Activated T-cell treated with anti-CD3 and anti-CD28 coated beads for 48 hours (primary cell): ENCODE data around the gene HMGCS1.
"Not testable (repeated sequence)": the region's sequence is repeated elsewhere in the genome, so short reads cannot be mapped to it uniquely, and the experiment has no call there.

Experiments used
- DNase-seq: peaks from one replicate; pipeline ENCODE4 v3.0.0-alpha.2; 2020; ENCODE audit warnings: low read depth

Gene HMGCS1

DNA sequence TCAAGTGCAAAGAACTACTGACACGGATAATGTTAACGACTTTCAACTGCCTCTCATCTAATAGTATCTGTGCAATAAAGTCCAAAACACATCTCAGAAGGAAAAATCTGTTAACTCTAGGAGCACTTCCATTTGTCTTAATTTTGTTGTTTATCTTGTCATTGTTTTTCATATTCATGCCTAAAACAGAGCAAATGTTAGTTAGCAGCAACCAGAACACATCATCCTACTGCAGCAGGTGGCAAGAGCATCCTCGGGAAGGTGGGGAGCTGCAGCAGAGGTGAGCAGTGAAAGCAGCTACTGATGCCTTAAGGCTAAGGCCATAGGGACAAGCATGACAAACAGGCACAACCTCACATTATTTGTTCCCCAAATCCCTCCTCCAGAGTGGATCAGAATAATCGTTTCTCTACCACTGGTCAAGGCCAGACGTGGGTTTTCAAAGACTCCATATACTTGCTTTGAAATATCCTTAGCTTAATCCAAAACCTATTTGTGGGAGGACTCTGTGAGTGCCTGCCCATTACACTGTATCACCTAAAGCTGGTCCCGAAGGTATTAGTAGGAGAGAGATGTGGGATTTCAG, 1.0 kb downstream of the HMGCS1 start:
- DNase-seq, result no peak

DNA sequence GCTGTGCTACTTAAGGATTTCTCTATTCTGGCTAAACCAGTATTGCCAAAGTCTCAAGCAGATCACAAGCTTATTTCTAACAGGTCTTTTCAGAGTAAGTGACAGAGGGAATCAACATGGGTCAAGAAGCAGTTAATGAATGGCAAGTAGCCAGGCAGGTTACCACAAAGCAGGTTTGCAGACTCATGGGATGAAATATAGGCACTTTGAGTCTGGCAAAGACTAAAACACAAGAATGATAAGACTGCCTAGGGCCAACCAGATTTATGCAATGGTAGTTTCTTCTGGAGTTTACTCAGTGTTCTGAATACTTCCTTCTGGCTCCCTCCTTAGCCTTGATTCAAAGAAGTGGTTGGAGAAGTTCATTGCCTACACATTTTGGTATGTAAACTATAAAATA, 3.6 kb downstream of the HMGCS1 start:
- DNase-seq, result no peak

DNA sequence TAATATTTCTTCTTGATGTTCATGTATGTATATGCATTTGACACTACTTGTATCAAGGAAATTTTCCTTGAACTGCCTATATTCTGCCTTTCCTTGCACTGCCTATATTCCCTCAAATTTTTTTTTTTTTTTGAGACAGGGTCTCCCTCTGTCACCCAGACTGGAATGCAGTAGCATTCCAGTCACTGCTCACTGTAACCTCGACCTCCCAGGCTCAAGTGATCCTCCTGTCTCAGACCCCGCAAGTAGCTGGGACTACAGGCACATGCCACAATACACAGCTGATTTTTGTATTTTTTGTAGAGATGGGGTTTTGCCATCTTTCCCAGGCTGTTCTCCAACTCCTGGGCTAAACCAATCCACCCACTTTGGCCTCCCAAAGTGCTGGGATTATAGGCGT, 4.1 kb downstream of the HMGCS1 start:
- DNase-seq, result no peak

DNA sequence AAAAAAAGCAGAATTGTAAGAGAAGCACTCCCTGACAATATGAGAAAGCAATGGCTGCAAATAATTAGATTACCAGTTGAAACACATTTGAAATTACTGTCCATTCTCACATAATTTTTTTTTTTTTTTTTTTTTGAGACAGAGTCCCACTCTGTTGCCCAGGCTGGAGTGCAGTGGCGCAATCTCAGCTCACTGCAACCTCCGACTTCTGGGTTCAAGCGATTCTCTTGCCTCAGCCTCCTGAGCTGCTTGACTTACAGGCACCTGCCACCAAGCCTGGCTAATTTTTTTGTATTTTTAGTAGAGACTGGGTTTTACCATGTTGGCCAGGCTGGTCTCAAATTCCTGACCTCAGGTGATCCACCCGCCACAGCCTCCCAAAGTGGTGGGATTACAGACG, 6.3 kb downstream of the HMGCS1 start:
- not testable (repeated sequence) for DNase-seq

DNA sequence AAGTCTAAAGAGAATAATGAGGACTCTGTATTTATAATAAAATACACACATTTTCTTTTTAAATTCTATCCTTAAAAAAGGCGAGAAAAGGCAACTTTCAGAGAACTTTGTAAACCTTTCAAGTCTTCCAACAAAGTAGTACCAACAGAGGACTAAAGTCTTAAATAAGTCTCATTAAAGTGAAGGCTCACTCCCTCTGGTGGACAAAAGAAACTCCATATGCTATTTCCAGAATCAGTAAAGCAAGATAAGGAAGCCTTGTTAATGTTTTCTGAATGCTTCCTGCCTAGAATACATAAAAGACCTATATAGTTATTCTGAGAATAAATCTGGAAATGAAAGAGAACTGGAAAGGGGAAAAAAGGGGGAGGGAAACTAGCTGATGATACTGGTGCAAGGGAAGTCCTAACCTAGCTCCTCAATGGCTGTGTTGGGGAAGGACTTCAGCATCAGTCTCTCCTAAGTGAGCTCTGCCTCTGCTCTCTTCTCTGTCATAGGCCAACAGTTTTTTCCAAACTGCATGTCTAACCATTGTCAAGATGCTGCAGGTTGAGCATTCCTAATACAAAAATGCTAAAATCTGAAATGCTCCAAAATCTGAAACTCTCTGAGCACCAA, 7.2 kb downstream of the HMGCS1 start:
- no peak for DNase-seq

DNA sequence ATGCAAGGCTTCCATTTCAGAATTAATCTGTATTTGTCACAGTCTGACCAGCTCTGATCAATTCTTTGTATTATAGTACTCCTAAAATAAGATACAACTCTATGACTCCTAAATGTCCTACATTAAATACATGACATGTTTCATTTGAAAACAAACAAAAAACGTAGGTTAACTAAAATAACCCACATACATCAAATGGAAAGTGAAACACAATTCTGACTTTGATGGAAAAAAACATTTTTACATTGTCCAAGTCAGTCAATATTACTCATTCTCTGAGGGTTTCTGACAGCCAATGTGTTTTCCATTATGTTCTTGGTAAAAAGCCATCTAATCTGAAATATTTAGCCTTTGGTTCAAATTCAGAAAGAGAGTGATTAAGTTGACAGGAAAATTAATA, 8.7 kb downstream of the HMGCS1 start:
- DNase-seq, result no peak

- no peak for DNase-seq
Measured at GRCh38 chr5:43303242-43303641, 10.0 kb downstream of the HMGCS1 start.

GRCh38 chr5:43302481-43302880, 10.7 kb downstream of the HMGCS1 start:
- no peak for DNase-seq

GRCh38 chr5:43301653-43302091, 11.5 kb downstream of the HMGCS1 start:
- DNase-seq, result no peak

DNA sequence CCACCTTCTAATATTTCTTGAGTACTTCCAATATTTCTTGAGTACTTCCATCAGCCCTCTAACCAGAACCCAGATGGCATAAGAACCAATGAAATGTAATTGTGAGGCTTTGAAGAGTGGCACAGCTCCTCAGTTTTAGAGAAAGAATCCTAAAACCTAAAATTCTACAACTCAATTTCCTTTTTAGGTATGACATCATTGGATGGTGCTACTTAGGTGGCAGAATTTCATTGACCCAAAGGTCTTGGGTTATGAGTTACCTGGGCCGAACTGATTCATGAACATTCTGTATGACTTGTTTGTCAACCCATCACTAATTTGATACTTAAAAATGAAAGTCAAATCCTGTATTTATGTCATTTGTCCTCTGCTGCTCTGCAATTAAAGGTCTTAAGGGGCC, 13.1 kb downstream of the HMGCS1 start:
- no peak for DNase-seq

- DNase-seq, result no peak
Measured at GRCh38 chr5:43298443-43298842, 14.8 kb downstream of the HMGCS1 start.

DNA sequence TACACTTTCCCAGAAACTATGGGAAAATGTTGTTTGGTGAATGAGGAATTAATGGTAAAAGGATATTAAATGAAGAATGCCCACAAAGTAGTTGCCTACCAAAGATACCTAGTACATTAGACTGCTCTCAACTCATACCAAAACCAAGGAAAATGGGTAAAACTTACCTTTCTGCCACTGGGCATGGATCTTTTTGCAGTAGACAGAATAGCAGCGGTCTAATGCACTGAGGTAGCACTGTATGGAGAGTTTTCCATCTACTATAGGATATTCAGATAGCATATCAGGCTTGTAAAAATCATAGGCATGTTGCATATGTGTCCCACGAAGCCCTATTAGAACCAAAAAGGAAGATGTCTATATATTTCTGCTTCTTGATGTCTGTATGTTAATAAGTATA, 16.4 kb downstream of the HMGCS1 start:
- DNase-seq, result no peak

DNA sequence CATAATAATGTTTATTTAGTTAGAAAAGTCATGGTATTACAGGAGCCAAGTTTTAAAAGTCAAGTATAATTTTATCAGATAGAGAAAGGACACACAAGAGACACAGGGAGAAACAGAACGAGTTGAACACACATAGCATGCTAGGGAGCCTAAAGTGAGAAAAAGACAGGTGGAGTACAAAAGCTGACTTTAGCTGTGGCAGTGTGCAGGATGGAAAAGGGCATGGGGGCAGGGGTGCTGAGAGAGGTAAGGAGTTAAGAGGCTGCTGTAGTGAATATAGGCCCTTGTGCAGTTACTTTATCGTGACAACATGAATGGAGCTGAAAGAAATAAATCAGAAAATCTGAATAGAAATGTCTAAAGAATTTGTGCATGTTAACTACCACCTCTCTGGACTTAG, 18.0 kb downstream of the HMGCS1 start:
- DNase-seq, result no peak

DNA sequence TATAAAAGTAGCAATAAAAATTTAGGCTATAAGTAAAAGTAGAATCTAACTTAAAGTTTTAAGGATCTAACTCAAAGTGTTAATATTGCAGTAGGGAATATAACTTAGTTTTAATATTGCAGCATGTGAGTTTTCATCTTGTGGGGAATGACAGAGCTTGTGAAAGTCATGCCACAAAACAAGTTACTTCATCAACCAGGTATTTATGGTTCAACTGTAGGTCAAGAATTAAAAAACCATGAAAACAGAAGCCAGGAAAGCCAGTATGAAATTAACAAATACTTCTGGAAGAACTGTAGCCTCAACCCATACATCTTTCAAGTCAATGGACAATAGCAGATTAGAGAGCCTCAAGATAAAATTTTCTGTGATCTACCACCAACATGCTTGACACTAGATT, 19.0 kb downstream of the HMGCS1 start:
- DNase-seq, result no peak

DNA sequence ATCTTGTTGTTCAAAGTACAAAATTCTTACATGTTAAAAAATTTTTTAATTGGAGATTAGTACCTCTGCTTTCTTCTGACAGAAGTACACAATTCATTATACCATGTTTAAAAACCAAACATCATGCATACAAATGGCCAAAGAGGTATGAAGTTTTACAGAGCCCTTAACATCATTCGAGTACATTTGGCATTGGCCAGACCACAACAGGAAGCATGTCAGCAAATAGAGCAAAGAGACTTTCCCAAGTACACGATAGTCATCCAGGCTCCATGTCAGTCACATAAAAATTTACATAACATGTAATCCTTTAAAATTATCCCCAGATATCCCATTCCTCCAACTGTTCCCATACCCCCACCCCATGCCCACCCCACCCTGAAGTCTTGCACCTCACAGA, 22.5 kb downstream of the HMGCS1 start:
- DNase-seq, result no peak

DNA sequence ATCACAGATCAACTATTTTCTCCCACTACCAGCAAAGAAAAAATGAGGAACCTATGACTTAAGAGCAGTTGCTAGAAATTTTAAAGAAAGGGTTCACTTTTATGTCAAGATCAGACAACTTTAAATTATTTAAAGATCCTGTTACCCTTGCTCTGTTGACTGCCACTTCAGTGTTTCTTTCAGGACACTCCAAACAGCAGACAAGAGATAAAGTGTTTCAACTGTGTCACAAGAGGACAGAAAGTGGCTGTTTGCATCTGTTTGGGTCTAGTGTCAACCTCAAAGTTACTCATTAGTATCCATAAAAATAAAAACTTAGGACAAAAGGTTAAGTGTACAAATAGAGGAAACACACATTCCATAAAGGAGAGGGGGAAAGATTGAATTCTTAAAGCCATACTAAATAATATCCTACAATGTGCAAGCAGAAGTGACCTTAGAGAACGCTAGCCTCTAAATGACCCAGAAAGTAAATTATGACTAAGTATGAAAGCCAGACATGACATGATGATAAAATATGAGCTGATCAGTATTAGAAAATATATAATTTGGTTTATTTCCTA, 24.9 kb downstream of the HMGCS1 start:
- no peak for DNase-seq

GRCh38 chr5:43287493-43287892, 25.7 kb downstream of the HMGCS1 start:
- no peak for DNase-seq

DNA sequence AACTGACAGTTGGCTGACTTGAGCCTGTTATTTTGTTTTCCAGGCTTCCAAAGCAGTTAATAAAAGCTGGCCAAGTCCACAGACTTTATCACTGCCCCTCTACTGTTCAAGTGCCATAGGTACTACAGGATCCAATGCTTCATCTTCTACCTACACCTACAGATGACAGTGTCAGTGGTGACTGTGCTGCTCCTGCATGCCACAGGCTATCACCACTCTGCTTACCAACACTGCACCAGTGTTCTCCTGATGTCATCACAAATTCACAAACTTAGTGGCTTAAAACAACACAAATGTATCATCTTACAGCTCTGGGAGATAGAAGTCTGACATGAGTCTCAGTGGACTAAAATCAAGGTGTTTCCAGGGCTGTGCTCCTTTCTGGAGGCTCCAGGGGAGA, 26.6 kb downstream of the HMGCS1 start:
- DNase-seq, result no peak

DNA sequence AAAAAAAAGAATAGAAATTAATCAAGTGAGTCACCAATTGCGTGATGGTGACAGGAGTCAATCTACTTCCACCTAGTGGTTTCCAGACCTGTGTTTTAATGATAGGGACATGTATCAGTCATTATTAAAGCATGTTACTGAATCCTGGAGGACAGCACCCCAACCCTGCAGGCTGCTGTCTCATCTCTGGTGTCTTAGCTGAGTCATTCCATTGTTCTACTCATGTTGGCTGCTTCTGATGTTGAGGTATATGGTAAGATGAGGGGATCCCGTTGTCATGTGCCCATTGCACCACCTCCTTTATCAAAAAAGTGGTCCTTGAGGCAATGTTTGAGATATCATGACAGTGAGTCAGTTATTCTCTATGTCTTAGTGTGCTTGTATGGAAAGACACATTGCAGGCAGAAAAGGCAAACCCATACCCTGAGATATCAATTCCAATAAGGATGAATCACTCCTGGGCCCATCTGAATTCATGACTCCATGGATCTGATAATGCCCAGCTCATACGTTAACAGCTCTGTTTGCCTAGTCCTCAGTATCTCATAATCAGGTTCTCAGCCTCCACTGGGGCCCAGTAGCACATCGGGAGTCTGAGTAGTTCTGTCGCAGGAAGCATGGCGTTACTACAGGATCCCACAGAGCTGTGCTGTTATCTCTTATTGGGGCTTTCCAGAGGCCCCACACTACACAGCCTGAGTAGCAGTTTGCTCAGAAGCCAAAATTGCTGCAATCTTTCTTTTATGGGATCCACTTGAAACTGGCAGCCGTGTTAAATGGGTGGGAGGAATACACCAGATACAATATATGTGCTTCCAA, 31.2 kb downstream of the HMGCS1 start:
- no peak for DNase-seq

- no peak for DNase-seq
Measured at GRCh38 chr5:43279548-43280274, 33.5 kb downstream of the HMGCS1 start.

- DNase-seq, result no peak
Measured at GRCh38 chr5:43275391-43275790, 37.8 kb downstream of the HMGCS1 start.

GRCh38 chr5:43274435-43275114, 38.6 kb downstream of the HMGCS1 start:
- no peak for DNase-seq
